Right atrium auricular region (tissue), 2 donors: ENCODE measurements around the gene FAM9C. TPM values are rescaled to one million over a fixed set of nuclear protein-coding genes. Genes with fewer than 3 reads are reported as not detected.

Experiments used
- DNase-seq: peaks from one replicate; pipeline ENCODE4 v3.0.0-alpha.2; 2019; ENCODE audit warnings: low spot score
- H3K27ac ChIP-seq, 2 donors: fragments of 200-600 bp; sonication (generic); 1 replicate in 1 of 2; 2 replicates in 1 of 2; pipeline ENCODE4 v1.5.1; 2016 to 2019
- H3K27me3 ChIP-seq, 2 donors: fragments of 200-600 bp; sonication (generic); one replicate each; pipeline versions ENCODE4 v1.5.1 to v1.6.0; 2017 to 2019
- H3K36me3 ChIP-seq: fragments of 200-600 bp; sonication (generic); one replicate; pipeline ENCODE4 v1.5.1; 2016
- H3K4me1 ChIP-seq, 2 donors: fragments of 200-600 bp; sonication (generic); one replicate each; pipeline versions ENCODE4 v1.5.1 to v1.6.0; 2017 to 2019
- H3K4me3 ChIP-seq, 2 donors: fragments of 200-600 bp; sonication (generic); 1 replicate in 1 of 2; 2 replicates in 1 of 2; pipeline ENCODE4 v1.5.1; 2017 to 2019; ENCODE audit warnings: mild to moderate bottlenecking in 1 of 2, moderate library complexity in 1 of 2
- H3K9me3 ChIP-seq, 2 donors: fragments of 200-600 bp; sonication (generic); one replicate each; pipeline ENCODE4 v1.5.1; 2019
- total RNA-seq, 2 donors: library from RNA; depleted of rRNA; stranded (reverse); fragments of >200 nt; gene quantifications; one replicate each; pipeline ENCODE4 v1.1.0, GENCODE V29; 2016
- TF ChIP-seq, protein P1 (sequence below), 2 donors: fragments of 200-600 bp; sonication (generic); IDR thresholded peaks; one replicate each; pipeline ENCODE4 v1.5.1; 2019; ENCODE audit warnings: antibody characterized with exemption in 2 of 2

The FAM9C gene
- total RNA-seq, 2 donors from 2014 or later = not detected

DNA sequence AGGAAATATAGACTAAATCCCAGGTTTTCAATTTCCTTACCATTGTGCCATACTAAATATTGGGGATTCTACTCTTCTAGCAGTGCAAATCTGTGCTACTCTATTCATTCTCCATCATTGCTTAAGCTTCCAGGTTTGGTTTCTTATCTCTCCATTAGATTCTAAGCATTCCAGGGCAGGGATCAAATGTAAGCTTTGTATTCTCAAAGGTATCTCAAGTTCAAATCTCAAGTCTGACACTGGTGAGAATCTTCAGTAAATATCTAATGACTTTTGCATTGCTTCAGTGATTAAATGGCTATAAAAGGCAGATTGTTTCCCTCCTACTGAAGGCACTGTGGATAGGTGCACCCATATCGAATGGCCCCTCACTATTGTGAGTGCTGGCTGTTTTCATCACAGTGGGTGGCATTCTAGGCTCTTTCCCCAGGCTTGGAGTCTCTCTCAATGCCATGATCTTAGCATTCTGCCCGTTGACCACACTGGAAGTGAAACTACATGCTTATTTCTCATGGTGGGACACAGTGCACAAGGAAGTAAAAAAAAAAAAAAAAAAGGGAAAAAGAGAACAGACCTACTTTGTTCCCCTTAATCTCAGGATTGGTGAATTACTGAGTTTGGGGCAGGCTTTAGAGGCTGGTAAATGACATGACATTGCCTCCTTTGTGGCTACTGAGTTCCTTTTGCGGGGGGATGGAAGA, 28.7 kb downstream of the FAM9C start:
- H3K27ac ChIP-seq = no peak overlapping the region
- no peaks in the 10 kb centered on the region for H3K9me3 ChIP-seq
- DNase-seq = no peak
- no peaks in the 10 kb centered on the region for H3K36me3 ChIP-seq
- no peaks in the 10 kb centered on the region for H3K27me3 ChIP-seq
- peaks cover 0 to 9% of the 10 kb centered on the region in 2 donors for H3K4me1 ChIP-seq
- no peak overlapping the region for H3K4me3 ChIP-seq
- TF ChIP-seq, protein P1, sequence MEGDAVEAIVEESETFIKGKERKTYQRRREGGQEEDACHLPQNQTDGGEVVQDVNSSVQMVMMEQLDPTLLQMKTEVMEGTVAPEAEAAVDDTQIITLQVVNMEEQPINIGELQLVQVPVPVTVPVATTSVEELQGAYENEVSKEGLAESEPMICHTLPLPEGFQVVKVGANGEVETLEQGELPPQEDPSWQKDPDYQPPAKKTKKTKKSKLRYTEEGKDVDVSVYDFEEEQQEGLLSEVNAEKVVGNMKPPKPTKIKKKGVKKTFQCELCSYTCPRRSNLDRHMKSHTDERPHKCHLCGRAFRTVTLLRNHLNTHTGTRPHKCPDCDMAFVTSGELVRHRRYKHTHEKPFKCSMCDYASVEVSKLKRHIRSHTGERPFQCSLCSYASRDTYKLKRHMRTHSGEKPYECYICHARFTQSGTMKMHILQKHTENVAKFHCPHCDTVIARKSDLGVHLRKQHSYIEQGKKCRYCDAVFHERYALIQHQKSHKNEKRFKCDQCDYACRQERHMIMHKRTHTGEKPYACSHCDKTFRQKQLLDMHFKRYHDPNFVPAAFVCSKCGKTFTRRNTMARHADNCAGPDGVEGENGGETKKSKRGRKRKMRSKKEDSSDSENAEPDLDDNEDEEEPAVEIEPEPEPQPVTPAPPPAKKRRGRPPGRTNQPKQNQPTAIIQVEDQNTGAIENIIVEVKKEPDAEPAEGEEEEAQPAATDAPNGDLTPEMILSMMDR (IDR thresholded peaks at IDR 0.05) = no peak

DNA sequence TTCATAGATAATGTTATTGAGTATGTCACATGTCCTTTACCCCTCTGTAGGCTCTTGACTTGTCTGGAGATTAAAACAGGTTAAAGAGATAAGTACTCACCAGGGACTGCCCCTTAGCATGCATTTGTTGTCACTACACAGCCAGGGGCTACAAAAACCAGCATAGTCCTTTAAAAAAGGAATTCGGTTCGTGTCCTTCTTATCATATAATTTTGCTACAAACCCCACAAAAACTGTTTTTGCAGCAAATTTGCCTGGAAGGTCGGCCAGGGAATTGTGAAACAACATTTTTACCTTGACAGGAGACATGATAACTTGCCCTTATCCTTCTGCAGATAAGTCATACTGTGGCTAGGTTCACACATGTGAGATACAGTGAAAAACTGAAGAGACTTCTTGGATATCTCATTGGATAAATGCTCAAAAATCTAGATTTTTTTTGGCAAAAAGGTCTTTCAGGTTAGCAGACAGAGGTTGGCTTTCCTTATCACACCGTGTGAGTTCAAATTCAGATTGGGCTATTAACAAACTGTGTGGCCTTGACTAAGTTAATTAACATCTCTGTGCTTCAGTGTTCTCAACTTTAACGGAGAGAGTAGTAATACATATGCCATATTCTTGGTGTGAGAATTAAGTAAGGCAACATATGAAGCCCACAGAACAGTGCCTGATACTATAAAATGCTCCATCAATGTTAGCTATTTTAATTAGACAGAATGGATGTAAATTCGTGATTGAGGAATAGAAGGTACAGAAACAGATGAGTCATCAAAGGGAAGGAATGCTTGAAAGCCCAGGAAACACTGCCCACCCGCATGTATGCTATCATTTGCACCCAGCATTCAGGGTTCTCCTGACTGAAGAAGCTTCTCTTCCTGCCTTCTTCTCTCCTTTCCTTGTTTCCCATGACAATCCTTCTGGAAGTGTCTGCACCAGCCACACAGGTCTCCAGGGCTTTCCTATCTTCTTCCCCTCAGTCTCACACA, 30.0 kb downstream of the FAM9C start:
- Histone ChIP-seq H3K9me3 (no peaks in the 10 kb centered on the region), H3K4me1 (peaks cover 0 to 9% of the 10 kb centered on the region in 2 donors), H3K27ac (no peak overlapping the region), H3K36me3 (no peaks in the 10 kb centered on the region), H3K27me3 (no peaks in the 10 kb centered on the region), H3K4me3 (no peak overlapping the region)
- TF ChIP-seq, protein P1 (IDR thresholded peaks at IDR 0.05) = no peak
- DNase-seq = no peak

DNA sequence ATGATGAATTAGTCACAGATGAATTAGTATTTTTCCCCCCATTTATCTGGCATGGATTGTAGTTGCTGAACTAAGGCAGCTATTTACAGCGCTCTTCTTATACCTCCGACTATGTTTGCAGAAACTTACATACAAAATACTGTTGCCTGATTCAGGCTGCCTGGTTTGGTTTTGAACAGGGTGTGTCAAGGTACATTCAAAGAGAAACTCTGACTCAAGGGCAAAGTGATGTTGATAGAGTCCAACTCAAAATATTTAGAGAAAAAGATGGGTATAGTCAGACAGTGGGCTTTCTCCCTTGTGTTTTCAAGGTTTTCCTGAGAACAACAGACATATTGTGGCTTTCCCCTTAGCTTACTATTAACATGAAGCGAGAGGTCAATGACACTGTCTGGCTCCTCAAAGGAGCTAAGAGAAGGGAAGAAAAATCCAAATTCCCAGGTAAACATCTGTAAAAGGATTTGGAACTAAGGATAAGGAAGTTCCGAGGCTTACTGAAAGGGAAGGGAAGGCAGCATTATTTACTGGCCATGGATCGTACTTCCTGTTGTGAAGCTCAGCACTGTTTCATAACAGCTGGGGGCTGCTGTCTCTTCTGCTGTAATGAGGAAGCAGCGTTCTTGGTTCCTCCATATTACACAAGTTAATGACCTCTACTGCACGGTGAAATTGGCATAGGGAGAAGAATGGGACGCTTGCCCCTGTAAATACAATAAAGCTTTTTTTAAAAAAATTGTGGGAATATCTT, 30.9 kb downstream of the FAM9C start:
- no peaks in the 10 kb centered on the region for H3K36me3 ChIP-seq
- no peak for DNase-seq
- no peaks in the 10 kb centered on the region for H3K9me3 ChIP-seq
- no peak overlapping the region for H3K4me3 ChIP-seq
- TF ChIP-seq, protein P1 (IDR thresholded peaks at IDR 0.05) = no peak
- no peak overlapping the region for H3K27ac ChIP-seq
- H3K27me3 ChIP-seq = no peaks in the 10 kb centered on the region
- H3K4me1 ChIP-seq = peaks cover 0 to 13% of the 10 kb centered on the region in 2 donors

DNA sequence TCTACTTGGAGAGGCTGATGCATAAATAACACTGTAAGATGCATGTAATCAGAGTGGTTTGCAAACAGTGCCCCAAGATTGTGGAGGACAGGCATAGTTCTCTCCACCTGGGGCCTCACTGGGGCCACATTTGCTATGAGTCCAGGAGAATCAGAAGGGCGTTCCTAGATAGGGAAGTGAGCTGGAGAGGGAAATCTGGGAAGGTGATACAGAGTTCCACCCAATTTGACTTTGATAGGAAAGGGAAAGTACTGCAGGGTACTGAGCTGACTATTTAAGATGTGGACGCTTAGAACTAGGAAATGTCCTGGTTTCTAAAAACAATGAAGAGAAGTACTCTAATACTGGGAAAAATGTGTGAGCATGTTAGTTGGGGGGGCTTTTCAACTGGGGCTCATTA, 33.9 kb downstream of the FAM9C start:
- H3K27me3 ChIP-seq = no peaks in the 10 kb centered on the region
- H3K4me1 ChIP-seq = peaks cover 0 to 21% of the 10 kb centered on the region in 2 donors
- no peaks in the 10 kb centered on the region for H3K9me3 ChIP-seq
- TF ChIP-seq, protein P1 (IDR thresholded peaks at IDR 0.05) = no peak
- no peaks in the 10 kb centered on the region for H3K36me3 ChIP-seq
- H3K27ac ChIP-seq = no peak overlapping the region
- DNase-seq = no peak
- H3K4me3 ChIP-seq = no peak overlapping the region

DNA sequence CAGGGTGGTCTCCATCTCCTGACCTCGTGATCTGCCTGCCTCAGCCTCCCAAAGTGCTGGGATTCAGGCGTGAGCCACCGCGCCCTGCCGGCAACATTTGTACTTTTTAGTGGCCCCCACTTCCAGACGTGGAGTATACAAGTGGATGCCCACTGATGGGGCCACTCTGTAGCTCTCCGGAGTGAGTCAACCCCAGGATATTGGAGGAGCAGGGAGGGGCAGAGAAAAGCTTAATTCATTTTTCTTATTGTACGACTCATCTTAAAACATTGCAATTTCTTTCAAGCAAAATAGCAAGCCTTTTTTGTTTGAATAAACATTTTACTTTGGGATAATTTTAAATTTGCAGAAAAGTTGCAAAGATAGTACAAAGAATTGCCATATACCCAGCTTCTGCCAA, 34.6 kb downstream of the FAM9C start:
- peaks cover 0 to 21% of the 10 kb centered on the region in 2 donors for H3K4me1 ChIP-seq
- no peak overlapping the region for H3K27ac ChIP-seq
- TF ChIP-seq, protein P1 (IDR thresholded peaks at IDR 0.05) = no peak
- H3K9me3 ChIP-seq = no peaks in the 10 kb centered on the region
- no peaks in the 10 kb centered on the region for H3K36me3 ChIP-seq
- no peak for DNase-seq
- H3K4me3 ChIP-seq = no peak overlapping the region
- no peaks in the 10 kb centered on the region for H3K27me3 ChIP-seq
